Measurements from ENCODE around the gene DCANP1. TPM values are rescaled to one million over a fixed set of nuclear protein-coding genes. Genes with fewer than 3 reads are reported as not detected.

Gene DCANP1
- total RNA-seq, 1 experiment from 2014 or later, result not detected

- no peak for TF ChIP-seq ZNF423 (CRISPR knock-in tag; IDR thresholded peaks at IDR 0.05)
- TF ChIP-seq ZNF263 (CRISPR knock-in tag; IDR thresholded peaks at IDR 0.05; ENCODE audit: low read depth), result no peak
- no peak for TF ChIP-seq ATF6 (CRISPR knock-in tag; IDR thresholded peaks at IDR 0.05)
- no peak for TF ChIP-seq ZNF219 (CRISPR knock-in tag; IDR thresholded peaks at IDR 0.05; ENCODE audit: borderline replicate concordance)
- no peak for TF ChIP-seq GABPB1 (CRISPR knock-in tag; IDR thresholded peaks at IDR 0.05)
- no peak for TF ChIP-seq MLX (CRISPR knock-in tag; IDR thresholded peaks at IDR 0.05)
- no peak for TF ChIP-seq PREB (CRISPR knock-in tag; IDR thresholded peaks at IDR 0.05; ENCODE audit: borderline replicate concordance)
- no peak for TF ChIP-seq CREB1 (CRISPR knock-in tag; IDR thresholded peaks at IDR 0.05)
- Mint-ChIP-seq H3K4me3 (no peak overlapping the region), H3K36me3 (no peaks in the 10 kb centered on the region), H3K4me1 (no peaks in the 10 kb centered on the region), H3K27ac (no peak overlapping the region), H3K9me3 (no peaks in the 10 kb centered on the region), H3K27me3 (ENCODE audit: low read depth) (no peaks in the 10 kb centered on the region)
- DNase-seq (ENCODE audit: low spot score) (no peak), ATAC-seq (no peak)
- CTCF ChIA-PET, result interaction anchor here (1.1 to 4.8 kb wide), 3 partner anchors 16 to 21 kb away, joined by 5 to 32 read pairs (median 22); no protein-coding TSS in a partner anchor
- POLR2A ChIA-PET, result no interaction called here
Observed at GRCh38 chr5:135441350-135441831, 5.8 kb downstream of the DCANP1 start.

GRCh38 chr5:135440916-135441315 is 6.2 kb downstream of the DCANP1 start:
- Mint-ChIP-seq H3K4me1 (no peaks in the 10 kb centered on the region), H3K9me3 (no peaks in the 10 kb centered on the region), H3K27me3 (ENCODE audit: low read depth) (no peaks in the 10 kb centered on the region), H3K27ac (no peak overlapping the region), H3K4me3 (no peak overlapping the region), H3K36me3 (no peaks in the 10 kb centered on the region)
- POLR2A ChIA-PET, result no interaction called here
- CTCF ChIA-PET, result interaction anchor here (0.6 to 4.8 kb wide), 5 partner anchors 9 to 25 kb away, joined by 3 to 32 read pairs (median 5); no protein-coding TSS in a partner anchor
- DNase-seq (ENCODE audit: low spot score) (no peak), ATAC-seq (no peak)
- no peak for TF ChIP-seq ZSCAN18 (CRISPR knock-in tag; IDR thresholded peaks at IDR 0.05)
- no peak for TF ChIP-seq CREM (CRISPR knock-in tag; IDR thresholded peaks at IDR 0.05)
- TF ChIP-seq ZNF263 (CRISPR knock-in tag; IDR thresholded peaks at IDR 0.05; ENCODE audit: low read depth), result no peak
- TF ChIP-seq AR (CRISPR knock-in tag; IDR thresholded peaks at IDR 0.05), result no peak
- no peak for TF ChIP-seq IRF2 (CRISPR knock-in tag; IDR thresholded peaks at IDR 0.05; ENCODE audit: borderline replicate concordance, low read depth)
- TF ChIP-seq ZNF416 (CRISPR knock-in tag; IDR thresholded peaks at IDR 0.05), result no peak
- TF ChIP-seq CBFB (CRISPR knock-in tag; IDR thresholded peaks at IDR 0.05; ENCODE audit: low read depth), result no peak
- TF ChIP-seq ATF6 (CRISPR knock-in tag; IDR thresholded peaks at IDR 0.05), result no peak
- TF ChIP-seq NR2C2 (CRISPR knock-in tag; IDR thresholded peaks at IDR 0.05), result no peak
- no peak for TF ChIP-seq E2F1 (CRISPR knock-in tag; IDR thresholded peaks at IDR 0.05)
- no peak for TF ChIP-seq ZNF219 (CRISPR knock-in tag; IDR thresholded peaks at IDR 0.05; ENCODE audit: borderline replicate concordance)
- no peak for TF ChIP-seq RORB (CRISPR knock-in tag; IDR thresholded peaks at IDR 0.05)
- TF ChIP-seq TCF7 (CRISPR knock-in tag; IDR thresholded peaks at IDR 0.05; ENCODE audit: low read depth), result no peak
- TF ChIP-seq ATF1 (CRISPR knock-in tag; IDR thresholded peaks at IDR 0.05), result no peak
- TF ChIP-seq ZNF512 (CRISPR knock-in tag; IDR thresholded peaks at IDR 0.05; ENCODE audit: borderline replicate concordance), result no peak

Data from WTC11 (cell line).